ENCODE results near the gene EVA1B. TPM values are rescaled to one million over a fixed set of nuclear protein-coding genes. Genes with fewer than 3 reads are reported as not detected.

EVA1B gene
- total and polyA plus RNA-seq, 2 donors from 2014 or later: 31.8 to 91.8 TPM

- peaks cover 0 to 16% (median 10%) of the 10 kb centered on the region in 3 donors for H3K4me1 ChIP-seq (ENCODE audit: control insufficient read depth in 2 of 3, insufficient read depth in 2 of 3, low read depth in 1 of 3, low read length in 3 of 3)
- no peaks in the 10 kb centered on the region for H3K9me3 ChIP-seq (ENCODE audit: control insufficient read depth in 2 of 3, insufficient read depth in 1 of 3, low read length in 3 of 3)
- no peaks in the 10 kb centered on the region for H3K27me3 ChIP-seq (ENCODE audit: control insufficient read depth, insufficient read depth, low read length)
- no peak for DNase-seq
- intact Hi-C loops (cut with DNase I): no loop called here
- peaks cover 2 to 32% (median 20%) of the 10 kb centered on the region in 3 donors for H3K36me3 ChIP-seq (ENCODE audit: control insufficient read depth in 2 of 3, insufficient read depth in 3 of 3, low read length in 3 of 3)
- TF ChIP-seq CTCF (IDR thresholded peaks at IDR 0.05; ENCODE audit: borderline replicate concordance, extremely low read depth, insufficient read depth): no peak
- H3K27ac ChIP-seq (ENCODE audit: low read depth in 2 of 2, low read length in 2 of 2): no peak overlapping the region
- no peak for FAIRE-seq
- H3K4me3 ChIP-seq (ENCODE audit: low read length in 3 of 3): no peak overlapping the region
- no peak overlapping the region for H3K9ac ChIP-seq (ENCODE audit: low read length in 3 of 3)
Measured at GRCh38 chr1:36304521-36304920, 18.9 kb downstream of the EVA1B start.

GRCh38 chr1:36303650-36304360 is 19.6 kb downstream of the EVA1B start:
- no peaks in the 10 kb centered on the region for H3K27me3 ChIP-seq (ENCODE audit: control insufficient read depth, insufficient read depth, low read length)
- H3K4me3 ChIP-seq (ENCODE audit: low read length in 3 of 3): no peak overlapping the region
- H3K9ac ChIP-seq (ENCODE audit: low read length in 3 of 3): no peak overlapping the region
- peaks cover 2 to 32% (median 20%) of the 10 kb centered on the region in 3 donors for H3K36me3 ChIP-seq (ENCODE audit: control insufficient read depth in 2 of 3, insufficient read depth in 3 of 3, low read length in 3 of 3)
- no peaks in the 10 kb centered on the region for H3K9me3 ChIP-seq (ENCODE audit: control insufficient read depth in 2 of 3, insufficient read depth in 1 of 3, low read length in 3 of 3)
- intact Hi-C loops (cut with DNase I): no loop called here
- FAIRE-seq: no peak
- peaks cover 0 to 16% (median 10%) of the 10 kb centered on the region in 3 donors for H3K4me1 ChIP-seq (ENCODE audit: control insufficient read depth in 2 of 3, insufficient read depth in 2 of 3, low read depth in 1 of 3, low read length in 3 of 3)
- no peak for DNase-seq
- no peak overlapping the region for H3K27ac ChIP-seq (ENCODE audit: low read depth in 2 of 2, low read length in 2 of 2)
- no peak for TF ChIP-seq CTCF (IDR thresholded peaks at IDR 0.05; ENCODE audit: borderline replicate concordance, extremely low read depth, insufficient read depth)

- H3K4me3 ChIP-seq (ENCODE audit: low read length in 3 of 3): no peak overlapping the region
- DNase-seq (no peak), FAIRE-seq (no peak)
- no peak overlapping the region for H3K9ac ChIP-seq (ENCODE audit: low read length in 3 of 3)
- H3K27me3 ChIP-seq (ENCODE audit: control insufficient read depth, insufficient read depth, low read length): no peaks in the 10 kb centered on the region
- H3K36me3 ChIP-seq (ENCODE audit: control insufficient read depth in 2 of 3, insufficient read depth in 3 of 3, low read length in 3 of 3): peaks cover 2 to 32% (median 24%) of the 10 kb centered on the region in 3 donors
- no peak for TF ChIP-seq CTCF (IDR thresholded peaks at IDR 0.05; ENCODE audit: borderline replicate concordance, extremely low read depth, insufficient read depth)
- H3K4me1 ChIP-seq (ENCODE audit: control insufficient read depth in 2 of 3, insufficient read depth in 2 of 3, low read depth in 1 of 3, low read length in 3 of 3): peaks cover 0 to 16% (median 10%) of the 10 kb centered on the region in 3 donors
- no peak overlapping the region for H3K27ac ChIP-seq (ENCODE audit: low read depth in 2 of 2, low read length in 2 of 2)
- no peaks in the 10 kb centered on the region for H3K9me3 ChIP-seq (ENCODE audit: control insufficient read depth in 2 of 3, insufficient read depth in 1 of 3, low read length in 3 of 3)
- intact Hi-C loops (cut with DNase I): no loop called here
Measured at GRCh38 chr1:36303244-36303643, 20.2 kb downstream of the EVA1B start.

Data from kidney (tissue), 14 donors.